Stomach (tissue), 9 donors: Measurements from ENCODE around the gene LRP4. TPM values are rescaled to one million over a fixed set of nuclear protein-coding genes. Genes with fewer than 3 reads are reported as not detected.
A peak's percentile ranks its signal among the peaks of the same experiment; 100 is the strongest.

ENCODE experiments used
- DNase-seq, 2 donors: peaks; one replicate each; pipeline versions ENCODE4 v3.0.0 to v3.0.0-alpha.2; 2013 to 2019
- H3K27ac ChIP-seq, 5 donors: fragments of 200-600 bp in 4 of 5; sonication (generic) in 4 of 5; one replicate each; pipeline ENCODE4 v1.5.1; 2013 to 2019; ENCODE audit warnings: mild to moderate bottlenecking in 1 of 5, moderate library complexity in 1 of 5
- H3K27me3 ChIP-seq, 3 donors: fragments of 200-600 bp; sonication (generic); one replicate each; pipeline ENCODE4 v1.5.1; 2017 to 2019; ENCODE audit warnings: mixed run types in 1 of 3
- H3K36me3 ChIP-seq, 4 donors: fragments of 200-600 bp; sonication (generic); 1 replicate in 3 of 4; 2 replicates in 1 of 4; pipeline ENCODE4 v1.5.1; 2016 to 2019
- H3K4me1 ChIP-seq, 4 donors: fragments of 200-600 bp; sonication (generic); one replicate each; pipeline ENCODE4 v1.5.1; 2016 to 2019
- H3K4me3 ChIP-seq, 4 donors: fragments of 200-600 bp; sonication (generic) in 3 of 4; one replicate each; pipeline ENCODE4 v1.5.1; 2016 to 2019; ENCODE audit warnings: mild to moderate bottlenecking in 1 of 4
- H3K9me3 ChIP-seq, 4 donors: fragments of 200-600 bp; sonication (generic); one replicate each; pipeline ENCODE4 v1.5.1; 2016 to 2019
- EP300 ChIP-seq: sonication (generic); formaldehyde crosslinking; IDR thresholded peaks from one replicate; pipeline ENCODE4 v1.6.1; 2017; ENCODE audit warnings: antibody characterized with exemption
- POLR2A ChIP-seq, 4 donors: fragments of 450-650 bp; IDR thresholded peaks; one replicate each; pipeline ENCODE4 v1.6.1; 2016; ENCODE audit warnings: antibody characterized with exemption in 4 of 4, control low read depth in 2 of 4, mild to moderate bottlenecking in 1 of 4, moderate library complexity in 1 of 4
- POLR2AphosphoS5 ChIP-seq, 3 donors: sonication (generic); formaldehyde crosslinking; IDR thresholded peaks; one replicate each; pipeline ENCODE4 v1.6.1; 2016; ENCODE audit warnings: antibody characterized with exemption in 3 of 3
- WGBS, 5 donors: extraction: QIAGEN DNeasy Blood & Tissue Kit in 3 of 5; methylation state at CpG; one replicate each; pipeline versions ENCODE4 v1.1.5 to v1.1.7; 2013 to 2018; 5-methylcytosine and 5-hydroxymethylcytosine counted together
- intact Hi-C: fragments of 100-400 bp; cut with DNase I; formaldehyde crosslinking; loops from one replicate; pipeline ENCODE4 v1.15.1; 2023; ENCODE audit warnings: low total_unique reads
- polyA plus RNA-seq, 3 donors: library from polyadenylated mRNA; stranded (reverse); fragments of 200-250 nt; gene quantifications; one replicate each; pipeline ENCODE4 v1.2.3, GENCODE V29; 2013
- total RNA-seq, 5 donors: library from RNA; depleted of rRNA; stranded (reverse); fragments of >200 nt; gene quantifications; one replicate each; pipeline versions ENCODE4 v1.1.0 to v1.2.3, GENCODE V29; 2014 to 2016
- TF ChIP-seq, protein P1 (sequence below), 7 experiments: fragments of 450-650 bp in 4 of 7; fragments of 200-600 bp in 3 of 7; sonication (generic) in 3 of 7; IDR thresholded peaks; one replicate each; pipeline ENCODE4 v1.5.1; 2016 to 2019; ENCODE audit warnings: antibody characterized with exemption in 7 of 7, control low read depth in 2 of 7, mild to moderate bottlenecking in 1 of 7
- donor health status: healthy with polysubstance abuse.
- donor health status: Bipolar disorder and iron deficiency.
- donor health status: healthy.

LRP4 gene
- total and polyA plus RNA-seq, 8 donors, result 2.0 to 29.2 (median 7.0) TPM

DNA sequence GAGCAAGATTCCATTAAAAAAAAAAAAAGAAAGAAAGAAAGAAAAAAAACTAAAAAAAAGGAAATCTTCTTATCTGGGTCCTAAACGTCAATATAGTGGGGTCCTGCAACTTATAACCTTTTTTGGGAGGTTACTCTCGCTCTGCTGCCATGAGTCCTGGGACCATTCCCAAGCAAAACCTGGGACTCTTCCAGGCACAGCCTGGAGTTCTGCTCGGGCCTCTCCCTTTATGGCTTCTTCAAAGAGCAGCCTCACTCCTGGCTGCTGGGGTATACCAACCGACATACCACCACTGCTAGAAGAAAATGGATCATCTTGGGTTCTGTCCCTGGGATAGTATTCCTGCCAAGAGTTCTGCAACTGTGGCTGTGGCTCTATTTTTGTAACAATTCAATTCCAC, 58.1 kb downstream of the LRP4 start:
- peak overlapping the region in 1 of 5 donors; percentile 49 for H3K27ac ChIP-seq
- H3K4me1 ChIP-seq, result peaks cover 0 to 11% (median 0%) of the 10 kb centered on the region in 4 donors
- intact Hi-C loops, result loop anchor here (10.0 kb wide), 1 partner anchor 425 kb away; no protein-coding TSS in a partner anchor
- WGBS, 5 donors, result 63 to 87% (median 84%) methylated on average over 4 of the region's 4 CpGs
- no peak overlapping the region for H3K4me3 ChIP-seq
- H3K27me3 ChIP-seq, result no peaks in the 10 kb centered on the region
- no peak for TF ChIP-seq EP300
- no peak for TF ChIP-seq POLR2A (IDR thresholded peaks at IDR 0.05)
- TF ChIP-seq, protein P1, sequence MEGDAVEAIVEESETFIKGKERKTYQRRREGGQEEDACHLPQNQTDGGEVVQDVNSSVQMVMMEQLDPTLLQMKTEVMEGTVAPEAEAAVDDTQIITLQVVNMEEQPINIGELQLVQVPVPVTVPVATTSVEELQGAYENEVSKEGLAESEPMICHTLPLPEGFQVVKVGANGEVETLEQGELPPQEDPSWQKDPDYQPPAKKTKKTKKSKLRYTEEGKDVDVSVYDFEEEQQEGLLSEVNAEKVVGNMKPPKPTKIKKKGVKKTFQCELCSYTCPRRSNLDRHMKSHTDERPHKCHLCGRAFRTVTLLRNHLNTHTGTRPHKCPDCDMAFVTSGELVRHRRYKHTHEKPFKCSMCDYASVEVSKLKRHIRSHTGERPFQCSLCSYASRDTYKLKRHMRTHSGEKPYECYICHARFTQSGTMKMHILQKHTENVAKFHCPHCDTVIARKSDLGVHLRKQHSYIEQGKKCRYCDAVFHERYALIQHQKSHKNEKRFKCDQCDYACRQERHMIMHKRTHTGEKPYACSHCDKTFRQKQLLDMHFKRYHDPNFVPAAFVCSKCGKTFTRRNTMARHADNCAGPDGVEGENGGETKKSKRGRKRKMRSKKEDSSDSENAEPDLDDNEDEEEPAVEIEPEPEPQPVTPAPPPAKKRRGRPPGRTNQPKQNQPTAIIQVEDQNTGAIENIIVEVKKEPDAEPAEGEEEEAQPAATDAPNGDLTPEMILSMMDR (IDR thresholded peaks at IDR 0.05), result no peak
- no peak for TF ChIP-seq POLR2AphosphoS5 (IDR thresholded peaks at IDR 0.05)
- DNase-seq, result no peak
- no peaks in the 10 kb centered on the region for H3K9me3 ChIP-seq
- H3K36me3 ChIP-seq, result peaks cover 5 to 71% (median 46%) of the 10 kb centered on the region in 4 donors

DNA sequence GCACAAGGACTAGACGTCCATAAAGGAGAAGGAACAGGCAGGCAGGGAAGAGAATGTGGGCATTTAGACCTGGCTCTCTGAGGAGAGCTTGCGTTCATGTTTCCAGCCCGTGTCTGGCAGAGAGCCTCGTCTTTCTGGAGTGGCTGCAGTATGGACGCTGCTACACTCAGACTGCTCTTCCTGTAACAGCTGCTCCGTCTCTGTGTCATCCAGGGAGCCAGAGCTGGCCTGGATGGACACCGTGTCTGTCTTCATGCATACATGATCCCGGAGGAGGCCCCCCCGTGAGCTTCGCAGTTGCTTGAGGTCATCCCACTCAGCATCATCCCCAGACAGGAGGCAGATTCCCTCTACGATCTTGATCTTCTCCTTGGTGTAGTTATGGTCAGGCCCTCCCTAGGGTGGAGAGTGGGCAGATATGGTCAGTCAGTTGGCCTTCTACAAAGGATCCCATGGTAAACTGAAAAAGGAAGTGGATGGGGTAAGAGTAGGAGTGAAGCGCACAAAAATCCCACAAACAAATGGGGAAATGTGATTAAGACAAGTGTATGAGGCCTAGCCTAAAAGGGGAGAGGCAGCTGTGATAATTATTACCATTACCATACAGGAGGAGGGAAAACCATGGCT, 59.3 kb downstream of the LRP4 start:
- Histone ChIP-seq H3K27me3 (no peaks in the 10 kb centered on the region), H3K36me3 (peaks cover 5 to 62% (median 37%) of the 10 kb centered on the region in 4 donors), H3K4me1 (peaks cover 0 to 11% (median 0%) of the 10 kb centered on the region in 4 donors), H3K9me3 (no peaks in the 10 kb centered on the region), H3K4me3 (no peak overlapping the region), H3K27ac (peak overlapping the region in 2 of 5 donors; percentile 40 to 46)
- no peak for TF ChIP-seq POLR2A (IDR thresholded peaks at IDR 0.05)
- TF ChIP-seq, protein P1 (IDR thresholded peaks at IDR 0.05), result no peak
- no peak for TF ChIP-seq EP300
- no peak for TF ChIP-seq POLR2AphosphoS5 (IDR thresholded peaks at IDR 0.05)
- WGBS, 5 donors, result 84 to 91% (median 89%) methylated on average over 12 of the region's 12 CpGs
- no peak for DNase-seq
- intact Hi-C loops, result no loop called here

DNA sequence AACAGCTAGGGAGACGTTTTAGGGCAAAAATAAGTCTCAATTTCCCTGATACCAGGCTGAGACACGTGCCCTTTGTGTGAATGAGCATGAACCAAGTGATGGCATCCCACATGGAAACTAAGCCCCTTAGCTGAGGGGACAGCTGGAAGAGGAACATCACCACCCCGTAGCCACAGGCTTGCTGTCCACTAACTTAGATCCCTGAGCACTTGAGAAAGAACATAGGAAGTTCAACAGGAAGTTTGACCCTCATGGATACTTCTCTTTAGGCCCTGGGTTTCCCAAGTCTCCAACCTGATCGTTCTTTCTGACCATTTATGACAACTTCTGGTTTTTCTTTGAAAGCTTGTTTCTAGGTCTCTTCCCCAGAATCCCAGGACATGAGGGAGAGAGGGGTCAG, 60.7 kb downstream of the LRP4 start:
- H3K4me3 ChIP-seq, result no peak overlapping the region
- no peaks in the 10 kb centered on the region for H3K27me3 ChIP-seq
- intact Hi-C loops, result no loop called here
- H3K36me3 ChIP-seq, result peaks cover 5 to 48% (median 26%) of the 10 kb centered on the region in 4 donors
- H3K9me3 ChIP-seq, result no peaks in the 10 kb centered on the region
- peak overlapping the region in 2 of 5 donors; percentile 40 to 46 for H3K27ac ChIP-seq
- WGBS, 5 donors, result 55 to 76% (median 68%) methylated on average over 4 of the region's 4 CpGs
- peaks cover 0 to 11% (median 0%) of the 10 kb centered on the region in 4 donors for H3K4me1 ChIP-seq
- no peak for DNase-seq
- TF ChIP-seq EP300 (no peak), POLR2A (IDR thresholded peaks at IDR 0.05) (no peak), POLR2AphosphoS5 (IDR thresholded peaks at IDR 0.05) (no peak)
- TF ChIP-seq, protein P1 (IDR thresholded peaks at IDR 0.05), result no peak

DNA sequence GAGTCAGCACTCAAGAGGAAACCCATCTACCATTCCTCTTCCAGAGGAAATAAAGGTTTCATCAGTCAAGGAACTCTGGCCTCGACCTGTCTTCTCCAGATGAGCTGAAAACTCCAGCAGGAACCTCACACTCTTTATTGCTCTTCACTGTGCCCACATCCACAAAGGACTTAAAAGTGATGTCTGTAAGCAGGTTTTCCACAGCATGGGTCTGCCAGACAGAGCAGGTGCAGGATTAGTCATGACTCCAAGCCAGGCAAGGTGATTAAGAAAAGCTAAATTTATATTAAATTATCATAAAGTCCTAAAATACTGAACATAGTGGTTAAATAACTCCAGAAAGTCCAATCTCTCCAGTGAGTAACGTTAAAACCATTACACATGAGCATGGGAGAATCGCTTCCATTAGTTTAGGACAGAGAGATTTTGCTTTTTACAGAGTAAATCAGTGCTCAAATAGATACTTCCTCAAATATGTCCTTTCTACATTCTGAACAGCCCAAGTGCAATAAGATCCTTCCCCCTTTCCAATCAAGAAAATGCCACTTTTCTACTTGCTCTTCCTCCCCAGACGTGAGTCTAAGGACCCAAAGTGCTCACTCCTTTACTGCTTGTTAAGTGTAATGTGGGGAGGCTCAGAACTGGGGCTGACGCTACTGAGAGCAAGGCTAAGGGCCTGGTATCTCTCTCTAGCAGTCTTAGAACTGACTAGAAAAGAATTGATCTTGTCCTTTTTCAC, 61.6 kb downstream of the LRP4 start:
- intact Hi-C loops, result no loop called here

More for the DNA sequence above, 61.6 kb downstream of the LRP4 start:
- H3K9me3 ChIP-seq, result no peaks in the 10 kb centered on the region
- H3K4me3 ChIP-seq, result no peak overlapping the region
- no peak for DNase-seq
- no peak for TF ChIP-seq POLR2AphosphoS5 (IDR thresholded peaks at IDR 0.05)
- TF ChIP-seq EP300, result no peak
- no peak for TF ChIP-seq POLR2A (IDR thresholded peaks at IDR 0.05)
- TF ChIP-seq, protein P1 (IDR thresholded peaks at IDR 0.05), result no peak
- 64 to 73% (median 70%) methylated on average over 5 of the region's 5 CpGs for WGBS, 5 donors
- no peaks in the 10 kb centered on the region for H3K27me3 ChIP-seq
- peaks cover 0 to 11% (median 0%) of the 10 kb centered on the region in 4 donors for H3K4me1 ChIP-seq
- H3K36me3 ChIP-seq, result peaks cover 5 to 40% (median 22%) of the 10 kb centered on the region in 4 donors
- H3K27ac ChIP-seq, result peak overlapping the region in 1 of 5 donors; percentile 33
